Sigmoid colon (tissue), 4 donors: Measurements from ENCODE around the gene PRAMEF17.
"Not testable (repeated sequence)": the region's sequence is repeated elsewhere in the genome, so short reads cannot be mapped to it uniquely, and the experiment has no call there.

Experiments used
- CTCF ChIP-seq, 4 experiments: fragments of 450-650 bp in 3 of 4; fragments of 200-600 bp in 1 of 4; IDR thresholded peaks; one replicate each; pipeline ENCODE4 v1.5.1; 2016 to 2019; ENCODE audit warnings: antibody characterized with exemption in 4 of 4, mild to moderate bottlenecking in 3 of 4, moderate library complexity in 2 of 4
- EP300 ChIP-seq, 4 donors: sonication (generic); formaldehyde crosslinking; IDR thresholded peaks; one replicate each; pipeline ENCODE4 v1.6.1; 2017; ENCODE audit warnings: antibody characterized with exemption in 4 of 4
- POLR2AphosphoS5 ChIP-seq, 4 donors: sonication (generic); formaldehyde crosslinking; IDR thresholded peaks; one replicate each; pipeline ENCODE4 v1.6.1; 2017; ENCODE audit warnings: antibody characterized with exemption in 4 of 4

- TF ChIP-seq CTCF, POLR2AphosphoS5, EP300 (IDR thresholded peaks at IDR 0.05): not testable (repeated sequence)
These were observed 36.0 kb upstream of the PRAMEF17 start for GRCh38 chr1:13353476-13353875.
